ENCODE data around the gene DCAF5. TPM values are rescaled to one million over a fixed set of nuclear protein-coding genes. Genes with fewer than 3 reads are reported as not detected.

DCAF5 gene
- total and polyA plus RNA-seq, 2 of the 8 experiments (the other 6 are each of a cell fraction or from before 2014, with no cell fraction given), result 24.3 to 31.0 TPM

DNA sequence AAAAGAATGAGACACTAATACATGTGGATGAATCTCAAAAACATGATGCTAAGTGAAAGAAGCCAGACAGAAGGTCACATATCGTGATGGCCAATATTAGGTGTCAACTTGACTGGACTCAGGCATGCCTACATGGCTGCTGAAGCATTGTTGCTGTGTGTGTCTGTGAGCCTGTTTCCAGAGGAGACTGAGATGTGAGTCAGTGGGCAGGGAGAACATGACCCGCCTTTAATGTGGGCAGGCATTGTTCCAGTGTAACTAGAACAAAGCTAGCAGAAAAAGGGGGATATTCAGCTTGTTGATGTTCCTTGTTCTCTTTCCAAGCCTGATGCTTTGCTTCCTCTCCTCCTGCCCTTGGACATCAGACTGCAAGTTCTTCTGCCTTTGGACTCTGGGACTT, 47.6 kb downstream of the DCAF5 start (continued):
- TF ChIP-seq, protein P1, sequence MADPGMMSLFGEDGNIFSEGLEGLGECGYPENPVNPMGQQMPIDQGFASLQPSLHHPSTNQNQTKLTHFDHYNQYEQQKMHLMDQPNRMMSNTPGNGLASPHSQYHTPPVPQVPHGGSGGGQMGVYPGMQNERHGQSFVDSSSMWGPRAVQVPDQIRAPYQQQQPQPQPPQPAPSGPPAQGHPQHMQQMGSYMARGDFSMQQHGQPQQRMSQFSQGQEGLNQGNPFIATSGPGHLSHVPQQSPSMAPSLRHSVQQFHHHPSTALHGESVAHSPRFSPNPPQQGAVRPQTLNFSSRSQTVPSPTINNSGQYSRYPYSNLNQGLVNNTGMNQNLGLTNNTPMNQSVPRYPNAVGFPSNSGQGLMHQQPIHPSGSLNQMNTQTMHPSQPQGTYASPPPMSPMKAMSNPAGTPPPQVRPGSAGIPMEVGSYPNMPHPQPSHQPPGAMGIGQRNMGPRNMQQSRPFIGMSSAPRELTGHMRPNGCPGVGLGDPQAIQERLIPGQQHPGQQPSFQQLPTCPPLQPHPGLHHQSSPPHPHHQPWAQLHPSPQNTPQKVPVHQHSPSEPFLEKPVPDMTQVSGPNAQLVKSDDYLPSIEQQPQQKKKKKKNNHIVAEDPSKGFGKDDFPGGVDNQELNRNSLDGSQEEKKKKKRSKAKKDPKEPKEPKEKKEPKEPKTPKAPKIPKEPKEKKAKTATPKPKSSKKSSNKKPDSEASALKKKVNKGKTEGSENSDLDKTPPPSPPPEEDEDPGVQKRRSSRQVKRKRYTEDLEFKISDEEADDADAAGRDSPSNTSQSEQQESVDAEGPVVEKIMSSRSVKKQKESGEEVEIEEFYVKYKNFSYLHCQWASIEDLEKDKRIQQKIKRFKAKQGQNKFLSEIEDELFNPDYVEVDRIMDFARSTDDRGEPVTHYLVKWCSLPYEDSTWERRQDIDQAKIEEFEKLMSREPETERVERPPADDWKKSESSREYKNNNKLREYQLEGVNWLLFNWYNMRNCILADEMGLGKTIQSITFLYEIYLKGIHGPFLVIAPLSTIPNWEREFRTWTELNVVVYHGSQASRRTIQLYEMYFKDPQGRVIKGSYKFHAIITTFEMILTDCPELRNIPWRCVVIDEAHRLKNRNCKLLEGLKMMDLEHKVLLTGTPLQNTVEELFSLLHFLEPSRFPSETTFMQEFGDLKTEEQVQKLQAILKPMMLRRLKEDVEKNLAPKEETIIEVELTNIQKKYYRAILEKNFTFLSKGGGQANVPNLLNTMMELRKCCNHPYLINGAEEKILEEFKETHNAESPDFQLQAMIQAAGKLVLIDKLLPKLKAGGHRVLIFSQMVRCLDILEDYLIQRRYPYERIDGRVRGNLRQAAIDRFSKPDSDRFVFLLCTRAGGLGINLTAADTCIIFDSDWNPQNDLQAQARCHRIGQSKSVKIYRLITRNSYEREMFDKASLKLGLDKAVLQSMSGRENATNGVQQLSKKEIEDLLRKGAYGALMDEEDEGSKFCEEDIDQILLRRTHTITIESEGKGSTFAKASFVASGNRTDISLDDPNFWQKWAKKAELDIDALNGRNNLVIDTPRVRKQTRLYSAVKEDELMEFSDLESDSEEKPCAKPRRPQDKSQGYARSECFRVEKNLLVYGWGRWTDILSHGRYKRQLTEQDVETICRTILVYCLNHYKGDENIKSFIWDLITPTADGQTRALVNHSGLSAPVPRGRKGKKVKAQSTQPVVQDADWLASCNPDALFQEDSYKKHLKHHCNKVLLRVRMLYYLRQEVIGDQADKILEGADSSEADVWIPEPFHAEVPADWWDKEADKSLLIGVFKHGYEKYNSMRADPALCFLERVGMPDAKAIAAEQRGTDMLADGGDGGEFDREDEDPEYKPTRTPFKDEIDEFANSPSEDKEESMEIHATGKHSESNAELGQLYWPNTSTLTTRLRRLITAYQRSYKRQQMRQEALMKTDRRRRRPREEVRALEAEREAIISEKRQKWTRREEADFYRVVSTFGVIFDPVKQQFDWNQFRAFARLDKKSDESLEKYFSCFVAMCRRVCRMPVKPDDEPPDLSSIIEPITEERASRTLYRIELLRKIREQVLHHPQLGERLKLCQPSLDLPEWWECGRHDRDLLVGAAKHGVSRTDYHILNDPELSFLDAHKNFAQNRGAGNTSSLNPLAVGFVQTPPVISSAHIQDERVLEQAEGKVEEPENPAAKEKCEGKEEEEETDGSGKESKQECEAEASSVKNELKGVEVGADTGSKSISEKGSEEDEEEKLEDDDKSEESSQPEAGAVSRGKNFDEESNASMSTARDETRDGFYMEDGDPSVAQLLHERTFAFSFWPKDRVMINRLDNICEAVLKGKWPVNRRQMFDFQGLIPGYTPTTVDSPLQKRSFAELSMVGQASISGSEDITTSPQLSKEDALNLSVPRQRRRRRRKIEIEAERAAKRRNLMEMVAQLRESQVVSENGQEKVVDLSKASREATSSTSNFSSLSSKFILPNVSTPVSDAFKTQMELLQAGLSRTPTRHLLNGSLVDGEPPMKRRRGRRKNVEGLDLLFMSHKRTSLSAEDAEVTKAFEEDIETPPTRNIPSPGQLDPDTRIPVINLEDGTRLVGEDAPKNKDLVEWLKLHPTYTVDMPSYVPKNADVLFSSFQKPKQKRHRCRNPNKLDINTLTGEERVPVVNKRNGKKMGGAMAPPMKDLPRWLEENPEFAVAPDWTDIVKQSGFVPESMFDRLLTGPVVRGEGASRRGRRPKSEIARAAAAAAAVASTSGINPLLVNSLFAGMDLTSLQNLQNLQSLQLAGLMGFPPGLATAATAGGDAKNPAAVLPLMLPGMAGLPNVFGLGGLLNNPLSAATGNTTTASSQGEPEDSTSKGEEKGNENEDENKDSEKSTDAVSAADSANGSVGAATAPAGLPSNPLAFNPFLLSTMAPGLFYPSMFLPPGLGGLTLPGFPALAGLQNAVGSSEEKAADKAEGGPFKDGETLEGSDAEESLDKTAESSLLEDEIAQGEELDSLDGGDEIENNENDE (IDR thresholded peaks at IDR 0.05; ENCODE audit: insufficient replicate concordance, low read length), result no peak
- TF ChIP-seq YY1 (IDR thresholded peaks at IDR 0.05; ENCODE audit: low read depth, low read length) (no peak), GTF2F1 (IDR thresholded peaks at IDR 0.05; ENCODE audit: borderline replicate concordance, low read depth, low read length) (no peak), NRF1 (IDR thresholded peaks at IDR 0.05; ENCODE audit: low read depth, low read length) (no peak), BCL11A (IDR thresholded peaks at IDR 0.05; ENCODE audit: low read depth in 2 of 2, low read length in 2 of 2) (no peak), MAFK (IDR thresholded peaks at IDR 0.05; ENCODE audit: low read depth, low read length) (no peak), RNF2 (IDR thresholded peaks at IDR 0.05; ENCODE audit: borderline replicate concordance, low read depth, low read length, missing control alignments, poor library complexity, severe bottlenecking) (no peak), GABPA (IDR thresholded peaks at IDR 0.05; ENCODE audit: borderline replicate concordance, insufficient read depth, low read length) (no peak)
